RPMI7951 (cell line): Measurements from ENCODE around the gene STX4. TPM values are rescaled to one million over a fixed set of nuclear protein-coding genes. Genes with fewer than 3 reads are reported as not detected.

Source experiments
- DNase-seq: peaks from one replicate; pipeline ENCODE4 v3.0.0-alpha.2; 2012; ENCODE audit warnings: low read depth
- total RNA-seq: library from RNA; depleted of rRNA; stranded (reverse); fragments of >200 nt; shearing (Covaris generic); gene quantifications from 2 replicates; pipeline ENCODE4 v1.2.3, GENCODE V29; 2014

The STX4 gene
- total RNA-seq, 1 experiment from 2014 or later = 23.1 TPM

- no peak for DNase-seq
Observed at GRCh38 chr16:31020536-31020935, 12.8 kb upstream of the STX4 start.

- no peak for DNase-seq
Observed at GRCh38 chr16:31022544-31023251, 10.7 kb upstream of the STX4 start.

GRCh38 chr16:31023252-31023602, 10.1 kb upstream of the STX4 start:
- no peak for DNase-seq

GRCh38 chr16:31023627-31024226, 9.6 kb upstream of the STX4 start:
- DNase-seq = no peak

- DNase-seq = no peak
Observed at GRCh38 chr16:31025339-31025738, 8.0 kb upstream of the STX4 start.

GRCh38 chr16:31029272-31029671, 4.1 kb upstream of the STX4 start:
- DNase-seq = no peak

- DNase-seq = no peak
Observed at GRCh38 chr16:31031276-31031675, 2.1 kb upstream of the STX4 start.

- peak; percentile 76 for DNase-seq
Observed at GRCh38 chr16:31033709-31034492, 543 bp downstream of the STX4 start.

- no peak for DNase-seq
Observed at GRCh38 chr16:31036691-31037090, 3.3 kb downstream of the STX4 start.

GRCh38 chr16:31038993-31039392, 5.6 kb downstream of the STX4 start:
- no peak for DNase-seq

GRCh38 chr16:31042866-31043265, 9.5 kb downstream of the STX4 start:
- DNase-seq = no peak

GRCh38 chr16:31043352-31043751, 10.0 kb downstream of the STX4 start:
- no peak for DNase-seq

- DNase-seq = no peak
Observed at GRCh38 chr16:31043898-31044481, 10.6 kb downstream of the STX4 start.

GRCh38 chr16:31050280-31051030, 17.1 kb downstream of the STX4 start:
- DNase-seq = peak; percentile 30

- DNase-seq = peak; percentile 96
Observed at GRCh38 chr16:31052114-31052513, 18.8 kb downstream of the STX4 start.

- DNase-seq = no peak
Observed at GRCh38 chr16:31055613-31056012, 22.3 kb downstream of the STX4 start.

- no peak for DNase-seq
Observed at GRCh38 chr16:31061126-31061812, 27.9 kb downstream of the STX4 start.

GRCh38 chr16:31061813-31062440, 28.6 kb downstream of the STX4 start:
- DNase-seq = no peak

GRCh38 chr16:31063495-31063842, 30.1 kb downstream of the STX4 start:
- no peak for DNase-seq

- no peak for DNase-seq
Observed at GRCh38 chr16:31063843-31064611, 30.7 kb downstream of the STX4 start.
